Bone marrow (tissue), 2 donors: ENCODE measurements around the gene C10orf105.

ENCODE experiments used
- DNase-seq, 2 donors: peaks; one replicate each; lab custom pipeline; 2025; lab: John Stamatoyannopoulos, UW

C10orf105 gene

GRCh38 chr10:71697938-71698709, 21.5 kb downstream of the C10orf105 start:
- no peak for DNase-seq

GRCh38 chr10:71696628-71697326, 22.8 kb downstream of the C10orf105 start:
- peak; percentile 10 to 47 for DNase-seq

DNA sequence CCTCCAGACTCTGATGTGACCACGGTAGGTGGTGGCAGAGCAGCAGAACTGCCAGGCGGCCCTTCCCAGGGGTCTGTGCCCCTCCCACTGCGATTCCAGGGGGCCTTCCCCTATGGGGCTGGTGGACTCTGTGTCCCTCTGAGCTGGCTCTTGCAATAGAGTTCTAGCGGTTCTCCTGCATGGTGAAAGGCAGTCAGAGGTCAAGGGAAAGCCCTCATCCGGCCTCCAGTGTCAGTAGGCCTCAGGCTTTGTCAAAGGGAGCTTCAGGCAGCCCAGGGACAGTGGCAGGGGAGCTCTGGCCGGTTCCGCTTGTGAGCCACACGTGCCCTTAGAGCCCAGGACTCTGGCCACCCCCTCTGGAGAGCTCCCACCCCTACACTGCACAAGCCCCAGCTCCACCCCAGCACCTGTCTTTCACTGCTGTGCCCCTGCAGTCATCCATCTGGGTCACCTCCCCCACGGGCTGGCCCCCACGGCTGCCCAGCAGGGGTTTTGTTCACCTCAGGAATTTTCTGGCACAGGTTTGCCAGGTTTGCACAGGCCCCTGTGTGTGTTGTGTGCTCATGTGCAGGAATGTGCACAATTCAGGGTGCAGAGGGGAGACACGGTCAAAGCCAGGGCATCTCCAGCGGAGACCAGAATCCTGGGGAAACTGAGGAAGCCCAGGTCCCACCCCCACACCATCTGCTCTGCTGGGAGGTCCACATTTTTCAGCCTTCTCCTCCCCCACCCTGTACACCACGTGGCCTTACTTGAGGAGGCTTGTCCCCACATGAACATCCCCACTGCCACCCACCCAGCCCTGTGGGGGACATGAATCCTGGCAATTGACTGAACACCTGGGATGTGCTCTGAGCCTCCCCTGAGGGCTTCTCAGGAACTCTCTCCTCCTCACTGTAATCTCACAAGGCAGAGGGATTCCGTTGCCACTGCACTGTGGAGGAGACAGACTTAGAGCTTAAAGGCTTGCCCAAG, 23.8 kb downstream of the C10orf105 start:
- DNase-seq: no peak

GRCh38 chr10:71694567-71694968, 25.0 kb downstream of the C10orf105 start:
- peak; percentile 32 to 96 for DNase-seq

- no peak for DNase-seq
Measured at GRCh38 chr10:71694039-71694501, 25.5 kb downstream of the C10orf105 start.

GRCh38 chr10:71693377-71693776, 26.2 kb downstream of the C10orf105 start:
- DNase-seq: no peak

DNA sequence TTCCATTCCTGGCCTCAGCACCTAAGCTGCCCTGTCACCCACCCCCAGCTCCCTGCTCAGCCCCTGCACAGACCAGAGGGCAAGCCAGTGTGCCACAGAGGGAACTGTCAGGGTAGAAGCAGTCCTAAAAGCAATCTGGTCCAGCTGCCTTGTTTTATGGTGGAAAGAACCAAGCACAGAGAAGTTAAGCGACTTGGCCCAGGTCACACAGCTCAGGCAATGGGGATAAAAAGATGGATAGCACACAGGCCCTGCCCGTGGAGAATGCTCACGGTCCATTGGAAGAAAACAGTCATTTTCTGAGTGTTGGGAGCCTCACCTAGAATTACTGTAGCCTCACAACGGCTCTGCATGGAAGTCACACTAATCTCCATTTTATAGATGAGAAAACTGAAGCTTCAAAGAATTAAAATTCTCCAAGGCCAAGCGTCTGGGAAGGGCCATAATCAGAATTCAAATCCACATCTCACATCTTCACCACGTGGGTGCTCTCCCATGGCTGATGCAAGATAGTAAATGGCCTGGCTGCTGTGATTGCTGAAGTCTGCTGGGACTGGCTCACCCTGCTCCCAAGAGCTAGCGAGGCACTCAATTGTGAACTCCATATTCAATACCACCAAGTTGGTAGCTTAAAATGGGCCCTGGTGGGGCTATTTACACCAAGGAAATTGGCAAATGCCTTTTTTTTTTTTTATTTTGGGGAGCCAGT, 26.8 kb downstream of the C10orf105 start:
- no peak for DNase-seq

DNA sequence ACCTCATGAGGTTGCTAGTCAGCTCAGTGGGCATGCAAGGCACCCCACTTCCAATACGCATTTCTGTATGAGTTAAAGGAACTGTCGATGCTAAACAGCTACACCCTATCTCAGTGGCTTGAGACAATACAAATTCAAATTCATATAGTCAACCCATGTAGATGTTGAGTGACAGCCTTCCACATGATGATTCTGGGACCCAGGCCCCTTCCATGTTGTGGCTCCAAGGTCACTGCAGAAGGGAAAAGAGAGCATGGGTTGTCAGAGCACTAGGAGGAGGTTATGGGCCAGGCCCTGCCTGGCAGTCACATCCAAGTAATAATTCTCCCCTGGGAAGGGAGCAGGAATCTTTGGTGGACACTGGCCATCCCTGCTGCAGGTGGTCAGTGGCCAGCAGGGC, 28.2 kb downstream of the C10orf105 start:
- no peak for DNase-seq

- DNase-seq: no peak
Measured at GRCh38 chr10:71690094-71690720, 29.4 kb downstream of the C10orf105 start.

GRCh38 chr10:71688256-71688655, 31.3 kb downstream of the C10orf105 start:
- no peak for DNase-seq

- DNase-seq: no peak
Measured at GRCh38 chr10:71687480-71687879, 32.1 kb downstream of the C10orf105 start.

- no peak for DNase-seq
Measured at GRCh38 chr10:71687077-71687476, 32.5 kb downstream of the C10orf105 start.

DNA sequence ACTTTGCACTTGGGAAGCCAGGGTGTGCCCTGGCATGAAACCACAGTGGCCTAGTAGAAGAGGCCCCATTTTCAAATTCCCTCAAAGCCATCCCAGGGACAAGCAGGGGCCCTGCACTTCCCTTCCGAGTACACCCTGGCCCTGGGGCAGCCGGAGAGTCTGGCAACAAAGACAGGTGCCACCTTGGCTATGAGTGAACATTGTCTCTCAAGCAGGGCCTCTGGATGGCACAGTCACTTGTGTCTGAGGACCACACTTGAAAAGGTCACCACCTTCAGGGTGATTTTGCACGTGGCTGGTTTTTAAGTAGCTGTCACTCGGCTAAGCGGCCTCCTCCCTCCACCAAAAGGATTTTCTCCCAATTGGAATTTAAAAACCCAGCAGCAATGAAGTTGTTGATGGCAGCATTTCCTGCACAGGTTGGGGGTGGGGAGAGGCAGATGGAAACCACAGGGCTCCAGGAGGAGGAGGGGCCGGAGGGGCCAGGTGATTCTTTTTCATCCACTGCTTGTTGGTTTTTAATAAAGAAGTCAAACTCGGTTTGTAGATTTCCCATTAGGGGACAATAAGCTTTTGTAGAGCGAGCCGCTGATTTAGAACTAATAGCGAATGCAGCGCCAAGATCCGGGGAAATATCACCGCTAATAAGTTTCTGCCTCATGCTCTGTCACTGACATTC, 33.9 kb downstream of the C10orf105 start:
- DNase-seq: no peak

DNA sequence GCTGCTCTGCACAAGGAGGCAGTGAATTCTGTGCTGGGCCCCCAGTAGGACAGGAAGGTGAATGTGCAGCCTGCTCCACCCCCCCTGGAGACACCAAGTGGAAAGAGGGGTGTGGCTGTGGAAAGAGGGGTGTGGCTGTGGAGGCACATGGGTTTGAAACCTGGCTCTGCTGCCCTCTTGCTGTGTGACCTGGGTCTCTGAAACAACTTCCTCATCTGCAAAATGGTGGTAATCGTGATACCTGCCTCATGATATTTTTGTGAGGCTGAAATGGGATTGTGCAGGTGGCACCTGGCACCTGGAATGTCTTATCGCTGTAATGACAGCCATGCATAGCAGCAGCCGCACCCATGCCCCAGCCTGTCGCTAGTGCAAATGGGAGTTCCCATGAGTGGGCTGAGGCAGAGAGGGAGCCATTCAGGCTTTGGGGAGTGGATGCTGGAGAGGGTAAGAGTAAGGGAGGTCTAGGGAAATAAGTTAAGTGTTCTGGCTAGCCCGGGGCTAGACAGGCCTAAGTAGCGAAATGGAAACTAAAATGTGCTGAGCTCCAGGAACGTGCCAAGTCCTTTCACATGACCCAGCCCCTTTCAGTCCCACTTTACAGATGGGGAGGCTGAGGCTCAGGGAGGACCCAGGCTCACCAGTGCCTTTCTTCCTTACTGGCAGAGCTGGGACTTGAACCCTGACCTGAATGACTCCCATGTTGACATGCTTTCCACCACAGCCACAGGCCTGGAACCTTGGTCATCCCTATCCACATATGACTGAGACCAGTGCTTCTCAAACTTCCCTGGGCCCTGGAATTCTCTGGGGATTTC, 35.0 kb downstream of the C10orf105 start:
- DNase-seq: no peak

GRCh38 chr10:71683301-71683700, 36.3 kb downstream of the C10orf105 start:
- no peak for DNase-seq

DNA sequence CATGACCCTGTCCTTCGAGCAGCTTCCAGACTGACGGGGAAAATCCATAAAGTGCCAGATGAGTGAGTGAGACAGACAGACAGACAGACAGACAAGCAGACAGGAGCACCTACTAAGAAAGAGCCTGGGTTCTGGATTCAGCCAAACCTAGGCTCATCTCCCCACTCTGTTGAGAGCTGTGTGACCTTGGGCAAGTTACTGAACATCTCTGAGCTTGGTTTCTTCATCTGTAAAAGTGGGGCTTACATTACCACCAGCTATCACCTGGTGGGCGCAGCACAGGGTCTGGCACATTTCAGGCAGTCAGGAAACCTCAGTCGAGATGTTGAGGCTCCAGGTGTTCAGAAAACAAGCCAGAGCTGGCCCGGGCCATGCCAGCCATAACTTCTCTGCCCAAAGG, 37.6 kb downstream of the C10orf105 start:
- no peak for DNase-seq

GRCh38 chr10:71679425-71679824, 40.2 kb downstream of the C10orf105 start:
- DNase-seq: no peak

DNA sequence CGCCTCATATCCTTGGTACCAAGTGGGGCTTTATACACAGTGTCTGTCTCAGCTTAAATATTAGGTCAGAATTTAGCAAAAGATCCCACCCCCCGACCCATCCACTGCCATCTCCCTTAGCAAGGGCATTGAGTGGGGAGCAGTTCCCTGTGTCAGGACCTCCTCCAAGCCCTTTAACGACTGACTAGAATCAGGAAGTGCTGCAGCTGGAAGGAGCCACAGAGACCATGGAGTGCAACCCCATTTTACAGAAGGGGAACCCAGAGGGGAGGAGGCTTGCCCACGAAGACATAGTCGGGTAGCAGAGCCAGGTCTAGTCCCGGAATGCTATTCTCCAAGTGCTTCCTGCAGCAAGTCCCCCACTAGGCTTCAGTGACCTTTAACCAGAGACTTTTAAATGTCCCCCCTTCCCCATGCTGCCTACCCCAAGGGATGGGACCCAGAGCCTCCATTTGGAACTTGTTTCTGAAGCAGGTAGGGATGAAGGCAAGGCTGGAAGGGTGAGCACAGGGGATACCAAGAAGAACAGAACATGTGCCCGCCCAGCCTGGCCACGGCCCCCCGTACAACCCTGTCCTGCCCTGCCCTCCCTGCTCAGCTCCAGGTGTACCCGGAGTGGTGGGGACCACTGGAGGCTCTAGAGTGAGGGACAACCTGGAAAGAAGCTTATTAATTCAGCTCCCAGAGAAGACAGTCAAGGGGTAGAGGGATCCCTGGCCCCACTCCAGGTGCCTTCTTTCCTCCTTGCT, 41.3 kb downstream of the C10orf105 start:
- DNase-seq: no peak

- no peak for DNase-seq
Measured at GRCh38 chr10:71677261-71677660, 42.3 kb downstream of the C10orf105 start.
